GM12872 (cell line): ENCODE data around the gene UNC45B.

Experiments
- TF ChIP-seq, protein P1 (sequence below): IDR thresholded peaks from 3 replicates; pipeline ENCODE4 v1.5.1; 2011; ENCODE audit warnings: low read depth, mild to moderate bottlenecking, low read length, moderate library complexity; ENCODE audit not compliant: insufficient read depth

UNC45B gene

DNA sequence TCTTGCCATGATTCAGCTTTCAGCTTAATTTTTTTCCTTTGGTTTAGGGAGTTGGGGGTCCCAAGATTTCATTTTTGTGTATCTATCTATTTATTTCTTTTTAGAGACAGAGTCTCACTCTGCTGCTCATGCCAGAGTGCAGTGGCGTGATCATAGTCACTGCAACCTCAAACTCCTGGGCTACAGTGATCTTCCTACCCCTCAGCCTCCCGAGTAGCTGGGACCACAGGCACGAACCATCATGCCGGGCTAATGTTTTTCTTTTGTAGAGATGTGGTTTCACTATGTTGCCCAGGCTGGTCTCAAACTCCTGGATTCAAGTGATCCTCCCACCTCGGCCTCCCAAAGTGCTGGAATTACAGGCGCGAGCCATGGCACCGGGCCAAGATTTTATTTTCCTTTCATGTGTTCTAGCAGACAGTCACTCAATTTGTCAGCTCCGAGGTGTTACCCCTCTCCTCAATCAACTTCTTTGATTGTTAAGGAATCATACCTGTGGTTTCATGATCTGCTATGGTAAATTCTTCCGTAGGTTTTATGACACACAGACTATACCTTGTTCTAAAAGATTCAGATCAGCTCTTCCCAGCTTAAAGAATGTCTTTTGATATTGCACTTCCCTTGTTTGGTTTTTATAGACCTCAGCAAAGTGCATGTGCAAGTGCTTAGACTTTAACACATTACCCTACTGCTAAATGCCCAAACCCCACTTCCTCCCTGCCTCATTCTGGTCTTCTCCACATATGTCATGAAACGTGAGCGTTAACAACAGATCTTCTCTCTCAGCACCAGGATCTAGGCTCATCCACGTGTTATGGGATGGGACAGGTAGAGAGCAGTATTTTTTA, 13.0 kb downstream of the UNC45B start:
- TF ChIP-seq, protein P1, sequence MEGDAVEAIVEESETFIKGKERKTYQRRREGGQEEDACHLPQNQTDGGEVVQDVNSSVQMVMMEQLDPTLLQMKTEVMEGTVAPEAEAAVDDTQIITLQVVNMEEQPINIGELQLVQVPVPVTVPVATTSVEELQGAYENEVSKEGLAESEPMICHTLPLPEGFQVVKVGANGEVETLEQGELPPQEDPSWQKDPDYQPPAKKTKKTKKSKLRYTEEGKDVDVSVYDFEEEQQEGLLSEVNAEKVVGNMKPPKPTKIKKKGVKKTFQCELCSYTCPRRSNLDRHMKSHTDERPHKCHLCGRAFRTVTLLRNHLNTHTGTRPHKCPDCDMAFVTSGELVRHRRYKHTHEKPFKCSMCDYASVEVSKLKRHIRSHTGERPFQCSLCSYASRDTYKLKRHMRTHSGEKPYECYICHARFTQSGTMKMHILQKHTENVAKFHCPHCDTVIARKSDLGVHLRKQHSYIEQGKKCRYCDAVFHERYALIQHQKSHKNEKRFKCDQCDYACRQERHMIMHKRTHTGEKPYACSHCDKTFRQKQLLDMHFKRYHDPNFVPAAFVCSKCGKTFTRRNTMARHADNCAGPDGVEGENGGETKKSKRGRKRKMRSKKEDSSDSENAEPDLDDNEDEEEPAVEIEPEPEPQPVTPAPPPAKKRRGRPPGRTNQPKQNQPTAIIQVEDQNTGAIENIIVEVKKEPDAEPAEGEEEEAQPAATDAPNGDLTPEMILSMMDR = no peak

DNA sequence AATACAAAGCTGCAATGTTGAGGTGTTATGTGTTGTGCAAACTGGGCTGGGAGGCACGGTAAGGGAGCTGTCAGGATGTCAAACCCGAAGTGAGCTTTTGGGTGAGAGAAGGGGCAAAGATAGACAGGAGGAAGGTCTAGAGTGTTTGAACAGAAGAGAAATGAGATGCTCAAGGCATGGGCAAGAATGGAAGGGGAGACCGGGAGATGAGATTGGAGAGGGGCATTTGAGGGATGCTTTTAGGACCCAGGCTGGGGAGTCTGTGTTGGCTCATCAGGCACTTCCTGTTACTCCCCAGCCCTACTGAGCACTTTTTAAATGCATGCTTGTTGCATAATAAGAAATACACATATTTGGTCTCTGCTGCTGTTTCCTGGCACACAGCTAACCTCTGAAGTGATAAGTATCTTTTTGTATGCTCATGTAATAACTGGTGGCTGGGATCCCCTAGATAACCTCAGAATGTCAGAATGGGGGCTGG, 13.7 kb downstream of the UNC45B start:
- TF ChIP-seq, protein P1 = no peak

DNA sequence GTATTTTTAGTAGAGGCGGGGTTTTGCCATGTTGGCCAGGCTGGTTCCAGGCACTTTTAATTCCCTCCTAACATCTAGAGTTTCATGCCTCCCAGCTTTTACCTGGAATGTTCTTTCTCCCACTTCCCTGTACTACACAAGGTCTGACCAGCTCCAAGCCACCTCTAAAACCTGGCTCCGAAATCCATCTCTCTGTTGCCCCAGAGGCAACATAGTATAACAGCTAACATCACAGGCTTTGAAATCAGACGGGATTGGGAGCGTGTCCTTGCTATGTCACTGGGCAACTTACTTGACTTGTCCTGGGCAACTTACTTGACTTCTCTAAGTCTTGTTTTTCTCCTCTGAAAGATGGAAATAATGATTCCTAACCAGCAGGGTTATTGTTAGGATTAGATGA, 15.1 kb downstream of the UNC45B start:
- TF ChIP-seq, protein P1 = no peak

DNA sequence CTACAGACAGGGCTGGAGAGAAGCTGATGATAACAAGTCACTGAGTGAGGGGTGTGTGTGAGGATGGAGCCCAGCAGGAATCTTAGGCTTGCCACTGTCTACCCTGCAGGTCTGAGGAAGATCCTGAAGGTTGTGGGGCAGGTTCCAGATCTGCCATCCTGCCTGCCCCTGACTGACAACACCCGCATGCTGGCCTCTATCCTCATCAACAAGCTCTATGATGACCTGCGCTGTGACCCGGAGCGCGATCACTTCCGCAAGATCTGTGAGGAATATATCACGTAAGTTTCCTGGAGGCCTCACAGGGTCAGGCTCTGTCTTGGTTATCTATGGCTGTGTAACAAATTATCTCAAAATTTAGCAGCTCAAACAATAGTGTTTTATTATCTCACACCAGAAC, 16.3 kb downstream of the UNC45B start:
- TF ChIP-seq, protein P1 = no peak

DNA sequence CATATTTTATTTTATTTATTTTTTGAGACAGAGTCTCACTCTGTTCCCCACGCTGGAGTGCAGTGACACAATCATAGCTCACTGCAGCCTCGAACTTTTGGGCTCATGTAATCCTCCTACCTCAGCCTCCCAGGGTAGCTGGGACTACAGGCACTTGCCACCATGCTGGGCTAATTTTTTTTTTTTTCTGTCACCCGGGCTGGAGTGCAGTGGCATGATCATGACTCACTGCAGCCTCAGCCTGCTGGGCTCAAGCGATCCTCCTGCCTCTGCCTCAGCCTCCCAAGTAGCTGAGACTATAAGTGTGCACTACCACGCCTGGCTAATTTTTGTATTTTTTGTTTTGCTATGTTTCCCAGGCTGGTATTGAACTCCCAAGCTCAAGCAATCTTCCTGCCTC, 17.1 kb downstream of the UNC45B start:
- TF ChIP-seq, protein P1 = no peak

DNA sequence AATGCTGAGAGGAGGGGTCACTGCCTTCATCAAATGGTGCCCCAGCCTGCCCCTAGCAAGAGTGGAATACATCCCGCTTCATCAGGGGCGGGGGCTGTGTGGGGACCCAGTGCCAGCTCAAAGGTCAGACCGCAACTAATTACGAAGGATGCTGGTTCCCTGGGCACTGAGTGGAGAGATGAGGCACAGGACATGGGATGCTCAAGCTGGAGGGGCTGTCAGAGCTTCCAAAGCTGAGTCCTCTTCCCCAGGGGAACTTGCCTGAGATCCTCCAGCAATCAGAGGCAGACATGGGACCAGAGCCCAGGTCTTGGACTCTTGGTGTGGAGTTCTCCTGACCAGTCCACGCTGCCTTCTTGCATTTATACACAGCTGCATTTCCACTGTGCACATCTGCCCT, 18.9 kb downstream of the UNC45B start:
- TF ChIP-seq, protein P1 = no peak

DNA sequence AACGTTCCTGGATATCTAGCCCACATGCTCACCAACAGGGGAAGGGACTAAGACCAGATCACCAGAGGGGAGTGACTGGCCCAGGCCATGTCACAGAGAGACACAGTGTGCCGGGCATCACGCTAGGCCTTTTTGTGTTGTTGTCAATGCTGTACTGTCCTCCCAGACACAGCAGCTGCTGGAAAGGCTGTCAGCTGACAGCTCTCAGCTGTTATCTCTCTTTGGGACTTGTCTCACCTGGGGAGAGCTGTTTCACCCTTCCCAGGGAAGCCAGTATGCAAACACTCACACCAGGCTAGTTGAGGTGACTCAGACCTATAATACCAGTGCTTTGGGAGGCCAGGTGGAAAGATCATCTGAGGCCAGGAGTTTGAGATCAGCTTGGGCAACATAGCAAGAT, 19.4 kb downstream of the UNC45B start:
- TF ChIP-seq, protein P1 = no peak
